ENCODE data around the gene OR10G7. TPM values are rescaled to one million over a fixed set of nuclear protein-coding genes. Genes with fewer than 3 reads are reported as not detected.

OR10G7 gene
- total RNA-seq, 4 donors from 2014 or later, result not detected

DNA sequence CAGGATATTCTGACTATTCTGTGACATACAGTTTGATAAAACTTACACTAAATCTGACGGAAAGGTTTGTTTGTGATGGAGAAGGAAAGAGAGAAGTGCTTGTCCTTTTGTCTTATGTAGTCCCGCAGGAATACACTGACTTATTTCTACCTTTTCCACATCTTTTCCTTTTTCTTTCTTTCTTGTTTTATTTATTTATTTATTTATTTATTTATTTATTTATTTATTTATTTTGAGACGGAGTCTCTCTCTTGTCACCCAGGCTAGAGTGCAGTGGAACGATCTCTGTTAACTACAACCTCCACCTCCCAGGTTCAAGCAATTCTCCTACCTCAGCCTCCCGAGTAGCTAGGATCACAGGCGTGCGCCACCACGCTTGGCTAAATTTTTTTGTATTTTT, 31.0 kb upstream of the OR10G7 start:
- Histone ChIP-seq H3K27ac (no peak overlapping the region), H3K27me3 (peaks cover 7 to 17% (median 8%) of the 10 kb centered on the region in 3 donors), H3K4me1 (no peaks in the 10 kb centered on the region), H3K9me3 (no peaks in the 10 kb centered on the region), H3K4me3 (no peak overlapping the region), H3K36me3 (no peaks in the 10 kb centered on the region)
- intact Hi-C loops (cut with DNase I; ENCODE audit: low total_unique reads), result loop anchor here (5.0 kb wide), 1 partner anchor 120 kb away; no protein-coding TSS in a partner anchor
- in situ Hi-C loops (cut with MboI; ENCODE audit: low sequenced_read_pairs in 4 of 4), result loop anchor here in 3 of 4 donors (5.0 to 25.0 kb wide), 2 partner anchors 125 to 515 kb away; no protein-coding TSS in a partner anchor
- no peak for ATAC-seq
- no peak for DNase-seq
- TF ChIP-seq, protein P1, sequence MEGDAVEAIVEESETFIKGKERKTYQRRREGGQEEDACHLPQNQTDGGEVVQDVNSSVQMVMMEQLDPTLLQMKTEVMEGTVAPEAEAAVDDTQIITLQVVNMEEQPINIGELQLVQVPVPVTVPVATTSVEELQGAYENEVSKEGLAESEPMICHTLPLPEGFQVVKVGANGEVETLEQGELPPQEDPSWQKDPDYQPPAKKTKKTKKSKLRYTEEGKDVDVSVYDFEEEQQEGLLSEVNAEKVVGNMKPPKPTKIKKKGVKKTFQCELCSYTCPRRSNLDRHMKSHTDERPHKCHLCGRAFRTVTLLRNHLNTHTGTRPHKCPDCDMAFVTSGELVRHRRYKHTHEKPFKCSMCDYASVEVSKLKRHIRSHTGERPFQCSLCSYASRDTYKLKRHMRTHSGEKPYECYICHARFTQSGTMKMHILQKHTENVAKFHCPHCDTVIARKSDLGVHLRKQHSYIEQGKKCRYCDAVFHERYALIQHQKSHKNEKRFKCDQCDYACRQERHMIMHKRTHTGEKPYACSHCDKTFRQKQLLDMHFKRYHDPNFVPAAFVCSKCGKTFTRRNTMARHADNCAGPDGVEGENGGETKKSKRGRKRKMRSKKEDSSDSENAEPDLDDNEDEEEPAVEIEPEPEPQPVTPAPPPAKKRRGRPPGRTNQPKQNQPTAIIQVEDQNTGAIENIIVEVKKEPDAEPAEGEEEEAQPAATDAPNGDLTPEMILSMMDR (IDR thresholded peaks at IDR 0.05 in 4 of 5, conservative IDR thresholded peaks at IDR 0.05 in 1 of 5), result no peak
- TF ChIP-seq POLR2A (IDR thresholded peaks at IDR 0.05), result no peak

DNA sequence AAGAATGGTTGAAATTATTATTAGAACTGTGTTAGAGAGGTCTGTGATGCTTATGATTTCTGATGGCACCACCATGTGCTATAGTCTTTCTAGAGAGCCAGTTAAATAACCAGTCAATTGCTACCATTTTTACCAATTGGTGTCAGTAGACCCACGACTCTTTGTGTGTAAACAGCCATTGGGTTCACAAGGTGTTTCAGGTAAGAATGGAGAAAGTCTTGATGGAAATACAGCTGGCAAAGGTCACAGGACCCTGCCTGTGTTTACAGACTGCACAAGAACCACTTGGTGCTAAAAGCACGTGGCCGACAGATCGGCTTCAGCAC, 30.5 kb upstream of the OR10G7 start:
- peaks cover 5 to 12% (median 5%) of the 10 kb centered on the region in 3 donors for H3K27me3 ChIP-seq
- TF ChIP-seq, protein P1 (IDR thresholded peaks at IDR 0.05 in 4 of 5, conservative IDR thresholded peaks at IDR 0.05 in 1 of 5), result peak in 1 of 5 experiments; percentile 17
- no peak for TF ChIP-seq POLR2A (IDR thresholded peaks at IDR 0.05)
- H3K36me3 ChIP-seq, result no peaks in the 10 kb centered on the region
- DNase-seq (no peak), ATAC-seq (no peak)
- no peaks in the 10 kb centered on the region for H3K4me1 ChIP-seq
- H3K4me3 ChIP-seq, result no peak overlapping the region
- H3K9me3 ChIP-seq, result no peaks in the 10 kb centered on the region
- intact Hi-C loops (cut with DNase I; ENCODE audit: low total_unique reads) (loop anchor here (5.0 kb wide), 1 partner anchor 121 kb away; no protein-coding TSS in a partner anchor), in situ Hi-C loops (cut with MboI; ENCODE audit: low sequenced_read_pairs in 4 of 4) (loop anchor here in 3 of 4 donors (5.0 to 25.0 kb wide), 2 partner anchors 126 to 516 kb away; no protein-coding TSS in a partner anchor)
- no peak overlapping the region for H3K27ac ChIP-seq

DNA sequence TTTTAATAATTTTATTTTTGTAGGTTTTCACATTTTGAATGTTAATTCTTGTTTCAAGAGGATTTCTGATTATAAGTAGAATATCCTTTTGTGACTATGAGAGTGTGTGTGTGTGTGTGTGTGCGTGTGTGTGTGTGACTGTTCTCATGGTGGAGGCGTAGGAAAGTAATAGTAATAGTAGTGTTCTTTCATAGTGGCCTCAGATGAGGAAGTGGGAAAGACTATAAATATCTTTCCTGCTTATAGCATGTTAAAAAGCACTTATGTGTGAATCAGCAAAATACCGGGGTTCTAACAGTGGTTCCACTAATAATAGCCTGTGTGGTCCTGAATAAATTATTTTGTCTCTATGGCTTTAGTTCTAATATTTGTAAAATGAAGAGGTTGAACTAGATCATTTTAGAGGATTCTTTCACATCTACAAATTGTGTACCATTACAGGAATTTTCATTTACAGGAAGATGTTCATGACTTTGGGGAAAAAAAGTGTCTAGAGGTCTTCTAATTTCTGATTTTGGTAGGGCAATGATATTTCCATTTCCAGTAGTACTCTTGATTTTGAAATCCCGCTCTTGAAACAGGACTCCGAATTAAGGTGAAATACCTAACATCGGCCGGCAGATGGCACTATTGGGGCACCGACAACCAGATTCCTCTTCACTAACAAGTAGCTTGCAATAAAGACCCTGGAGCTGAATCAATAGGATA, 29.9 kb upstream of the OR10G7 start:
- in situ Hi-C loops (cut with MboI; ENCODE audit: low sequenced_read_pairs in 4 of 4), result loop anchor here in 3 of 4 donors (5.0 to 25.0 kb wide), 2 partner anchors 126 to 516 kb away; no protein-coding TSS in a partner anchor
- Histone ChIP-seq H3K9me3 (no peaks in the 10 kb centered on the region), H3K36me3 (no peaks in the 10 kb centered on the region), H3K4me1 (no peaks in the 10 kb centered on the region), H3K27me3 (peaks cover 0 to 7% (median 4%) of the 10 kb centered on the region in 3 donors), H3K4me3 (no peak overlapping the region), H3K27ac (no peak overlapping the region)
- DNase-seq, result peak; percentile 24
- ATAC-seq, result peak in 1 of 2 donors; percentile 64
- TF ChIP-seq, protein P1 (IDR thresholded peaks at IDR 0.05 in 4 of 5, conservative IDR thresholded peaks at IDR 0.05 in 1 of 5), result peak in 3 of 5 experiments; percentile 42 to 75 (median 66)
- no peak for TF ChIP-seq POLR2A (IDR thresholded peaks at IDR 0.05)
- intact Hi-C loops (cut with DNase I; ENCODE audit: low total_unique reads), result loop anchor here (5.0 kb wide), 1 partner anchor 121 kb away; no protein-coding TSS in a partner anchor

DNA sequence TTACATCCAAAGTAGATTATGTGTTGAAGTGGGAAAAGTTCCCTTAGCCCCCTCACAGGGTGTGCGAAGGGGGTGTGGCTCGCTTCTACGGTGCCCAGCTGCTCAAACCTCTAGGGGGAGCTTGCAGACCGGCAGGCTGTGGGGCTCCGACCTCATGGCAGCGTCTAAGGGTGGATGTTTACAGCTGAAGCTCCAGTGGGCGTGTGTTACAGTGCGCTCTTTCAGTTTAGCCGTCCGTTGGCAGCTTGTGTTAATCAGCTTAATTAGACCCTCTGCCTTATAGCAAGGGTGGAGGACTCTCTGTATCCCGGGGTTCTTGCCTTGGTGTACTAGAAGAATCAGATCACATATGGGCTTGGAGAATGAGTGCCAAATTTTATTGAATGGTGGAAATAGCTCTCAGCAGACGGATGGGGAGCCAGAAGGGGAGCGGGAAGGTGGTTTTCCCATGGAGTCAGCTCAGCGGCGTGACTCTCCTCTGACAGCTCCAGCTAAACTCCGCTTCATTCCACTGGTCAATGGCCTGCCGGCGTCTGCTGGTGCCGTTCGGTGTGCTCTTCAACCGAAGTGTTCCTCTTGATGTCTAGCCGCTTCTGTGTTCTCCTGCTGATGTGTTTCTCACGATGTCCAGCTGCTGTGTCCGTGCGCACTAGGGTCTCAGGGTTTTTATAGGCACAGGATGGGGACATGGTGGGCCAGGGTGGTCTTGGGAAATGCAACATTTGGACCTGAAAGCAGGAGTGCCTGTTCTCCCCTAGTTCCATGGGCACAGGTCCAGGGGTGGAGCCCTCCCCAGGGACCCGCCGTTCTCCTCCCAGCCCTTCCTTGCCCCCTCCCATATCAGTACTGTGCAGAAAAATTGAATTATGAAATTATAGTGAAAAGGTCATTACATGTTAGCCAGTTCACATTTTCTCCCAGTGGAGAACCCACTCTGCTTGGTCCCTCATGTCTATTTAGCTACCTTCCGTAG, 28.6 kb upstream of the OR10G7 start:
- Histone ChIP-seq H3K4me3 (no peak overlapping the region), H3K4me1 (no peaks in the 10 kb centered on the region), H3K27ac (no peak overlapping the region), H3K9me3 (no peaks in the 10 kb centered on the region), H3K27me3 (peaks cover 0 to 4% (median 0%) of the 10 kb centered on the region in 3 donors), H3K36me3 (no peaks in the 10 kb centered on the region)
- ATAC-seq (no peak), DNase-seq (no peak)
- intact Hi-C loops (cut with DNase I; ENCODE audit: low total_unique reads), result loop anchor here (5.0 kb wide), 1 partner anchor 123 kb away; no protein-coding TSS in a partner anchor
- no peak for TF ChIP-seq POLR2A (IDR thresholded peaks at IDR 0.05)
- TF ChIP-seq, protein P1 (IDR thresholded peaks at IDR 0.05 in 4 of 5, conservative IDR thresholded peaks at IDR 0.05 in 1 of 5), result peak in 1 of 5 experiments; percentile 35
- in situ Hi-C loops (cut with MboI; ENCODE audit: low sequenced_read_pairs in 4 of 4), result loop anchor here in 3 of 4 donors (5.0 to 25.0 kb wide), 2 partner anchors 128 to 518 kb away; no protein-coding TSS in a partner anchor
